ENCODE data around the gene C11orf24.
"Not testable (repeated sequence)": the region's sequence is repeated elsewhere in the genome, so short reads cannot be mapped to it uniquely, and the experiment has no call there.

C11orf24 gene

GRCh38 chr11:68298659-68299516 is 27.1 kb upstream of the C11orf24 start:
- FAIRE-seq = no peak

- no peak for FAIRE-seq
Observed at GRCh38 chr11:68297812-68298658, 26.3 kb upstream of the C11orf24 start.

GRCh38 chr11:68297494-68297811 is 25.7 kb upstream of the C11orf24 start:
- FAIRE-seq = no peak

GRCh38 chr11:68297052-68297378 is 25.2 kb upstream of the C11orf24 start:
- FAIRE-seq = no peak

- no peak for FAIRE-seq
Observed at GRCh38 chr11:68296344-68297051, 24.7 kb upstream of the C11orf24 start.

- no peak for FAIRE-seq
Observed at GRCh38 chr11:68295940-68296339, 24.2 kb upstream of the C11orf24 start.

- FAIRE-seq = no peak
Observed at GRCh38 chr11:68295271-68295670, 23.5 kb upstream of the C11orf24 start.

- no peak for FAIRE-seq
Observed at GRCh38 chr11:68293708-68294107, 21.9 kb upstream of the C11orf24 start.

GRCh38 chr11:68289456-68289855 is 17.7 kb upstream of the C11orf24 start:
- FAIRE-seq = no peak

GRCh38 chr11:68287419-68287818 is 15.6 kb upstream of the C11orf24 start:
- FAIRE-seq = no peak

- not testable (repeated sequence) for FAIRE-seq
Observed at GRCh38 chr11:68284588-68284987, 12.8 kb upstream of the C11orf24 start.

GRCh38 chr11:68282861-68283230 is 11.1 kb upstream of the C11orf24 start:
- FAIRE-seq = no peak

GRCh38 chr11:68282141-68282860 is 10.5 kb upstream of the C11orf24 start:
- FAIRE-seq = no peak

GRCh38 chr11:68279676-68280075 is 7.9 kb upstream of the C11orf24 start:
- FAIRE-seq = no peak

- no peak for FAIRE-seq
Observed at GRCh38 chr11:68276861-68277260, 5.1 kb upstream of the C11orf24 start.

GRCh38 chr11:68275721-68276507 is 4.1 kb upstream of the C11orf24 start:
- FAIRE-seq = no peak

- no peak for FAIRE-seq
Observed at GRCh38 chr11:68274306-68274705, 2.5 kb upstream of the C11orf24 start.

- no peak for FAIRE-seq
Observed at GRCh38 chr11:68273026-68273738, 1.4 kb upstream of the C11orf24 start.

- FAIRE-seq = no peak
Observed at GRCh38 chr11:68271023-68271780, 571 bp downstream of the C11orf24 start.

- no peak for FAIRE-seq
Observed at GRCh38 chr11:68270196-68271022, 1.4 kb downstream of the C11orf24 start.
